Hindlimb muscle (tissue), 1 donor: ENCODE measurements around the gene LELP1. TPM values are rescaled to one million over a fixed set of nuclear protein-coding genes. Genes with fewer than 3 reads are reported as not detected.
"Not testable (repeated sequence)": the region's sequence is repeated elsewhere in the genome, so short reads cannot be mapped to it uniquely, and the experiment has no call there.

Experiments used
- DNase-seq: peaks from one replicate; pipeline ENCODE4 v3.0.0-alpha.2; 2013
- polyA plus RNA-seq: library from polyadenylated mRNA; unstranded; fragments of 120-200 nt; gene quantifications from one replicate; pipeline ENCODE4 v1.2.1, GENCODE V29; 2013; ENCODE audit not compliant: insufficient read length

The LELP1 gene
- polyA plus RNA-seq, 1 donor, result not detected

GRCh38 chr1:153229076-153229829, 26.0 kb downstream of the LELP1 start:
- DNase-seq, result not testable (repeated sequence)

- DNase-seq, result no peak
Measured at GRCh38 chr1:153231363-153231762, 28.1 kb downstream of the LELP1 start.

- no peak for DNase-seq
Measured at GRCh38 chr1:153231785-153232184, 28.6 kb downstream of the LELP1 start.

GRCh38 chr1:153232553-153232952, 29.3 kb downstream of the LELP1 start:
- no peak for DNase-seq

- no peak for DNase-seq
Measured at GRCh38 chr1:153233448-153233847, 30.2 kb downstream of the LELP1 start.

GRCh38 chr1:153238527-153238926, 35.3 kb downstream of the LELP1 start:
- DNase-seq, result no peak

GRCh38 chr1:153242160-153242559, 38.9 kb downstream of the LELP1 start:
- DNase-seq, result no peak

GRCh38 chr1:153245466-153245865, 42.2 kb downstream of the LELP1 start:
- no peak for DNase-seq

- DNase-seq, result no peak
Measured at GRCh38 chr1:153246018-153246417, 42.8 kb downstream of the LELP1 start.

GRCh38 chr1:153246825-153247224, 43.6 kb downstream of the LELP1 start:
- DNase-seq, result no peak

GRCh38 chr1:153248176-153248879, 45.1 kb downstream of the LELP1 start:
- DNase-seq, result no peak

GRCh38 chr1:153250166-153250565, 46.9 kb downstream of the LELP1 start:
- DNase-seq, result peak; percentile 72

- no peak for DNase-seq
Measured at GRCh38 chr1:153251087-153251486, 47.9 kb downstream of the LELP1 start.

- DNase-seq, result no peak
Measured at GRCh38 chr1:153251562-153251961, 48.3 kb downstream of the LELP1 start.

GRCh38 chr1:153251988-153252387, 48.8 kb downstream of the LELP1 start:
- no peak for DNase-seq

- no peak for DNase-seq
Measured at GRCh38 chr1:153253076-153253475, 49.8 kb downstream of the LELP1 start.

- DNase-seq, result no peak
Measured at GRCh38 chr1:153253693-153254092, 50.5 kb downstream of the LELP1 start.

Other genes starting within 250 kb of the LELP1 start
- gene SPRR4, start 232.8 kb upstream of the LELP1 start, polyA plus RNA-seq, result not detected
- not detected for gene SPRR1A, start 219.3 kb upstream of the LELP1 start, polyA plus RNA-seq
- not detected for gene SPRR3, start 201.7 kb upstream of the LELP1 start, polyA plus RNA-seq
- 0.37 TPM for gene SPRR1B, start 172.2 kb upstream of the LELP1 start, polyA plus RNA-seq
- gene SPRR2D, start 162.3 kb upstream of the LELP1 start, polyA plus RNA-seq, result not detected
- gene SPRR2A, start 145.9 kb upstream of the LELP1 start, polyA plus RNA-seq, result not detected
- not detected for gene SPRR2B, start 131.8 kb upstream of the LELP1 start, polyA plus RNA-seq
- gene SPRR2E, start 108.9 kb upstream of the LELP1 start, polyA plus RNA-seq, result not detected
- gene SPRR2F, start 89.9 kb upstream of the LELP1 start, polyA plus RNA-seq, result not detected
- not detected for gene SPRR2G, start 52.5 kb upstream of the LELP1 start, polyA plus RNA-seq
- gene PRR9, start 14.2 kb downstream of the LELP1 start, polyA plus RNA-seq, result not detected
- not detected for gene LORICRIN, start 56.3 kb downstream of the LELP1 start, polyA plus RNA-seq
- gene PGLYRP3, start 109.5 kb downstream of the LELP1 start, polyA plus RNA-seq, result not detected
- not detected for gene PGLYRP4, start 145.4 kb downstream of the LELP1 start, polyA plus RNA-seq
- gene S100A9, start 154.4 kb downstream of the LELP1 start, polyA plus RNA-seq, result 17.0 TPM
- gene S100A12, start 172.2 kb downstream of the LELP1 start, polyA plus RNA-seq, result 1.0 TPM
- 12.5 TPM for gene S100A8, start 187.6 kb downstream of the LELP1 start, polyA plus RNA-seq
- gene S100A7A, start 213.1 kb downstream of the LELP1 start, polyA plus RNA-seq, result not detected